Measurements from ENCODE around the gene PRAMEF15.
"Not testable (repeated sequence)": the region's sequence is repeated elsewhere in the genome, so short reads cannot be mapped to it uniquely, and the experiment has no call there.

The PRAMEF15 gene

GRCh38 chr1:13315281-13315680 lies at the start of gene PRAMEF15:
TSS of gene PRAMEF15 (plus strand) at chr1:13315581. CDS start at chr1:13318408, 2,827 bp downstream.
- not testable (repeated sequence) for DNase-seq (ENCODE audit: low spot score)

GRCh38 chr1:13277016-13277415 lies 38.4 kb upstream of the PRAMEF15 start:
- not testable (repeated sequence) for DNase-seq (ENCODE audit: low spot score)

GRCh38 chr1:13279617-13280016 lies 35.8 kb upstream of the PRAMEF15 start:
- not testable (repeated sequence) for DNase-seq (ENCODE audit: low spot score)

- DNase-seq (ENCODE audit: low spot score): not testable (repeated sequence)
Observed at GRCh38 chr1:13285037-13285436, 30.3 kb upstream of the PRAMEF15 start, which contains the start of gene PRAMEF8. TSS of gene PRAMEF8 (minus strand) at chr1:13285137. CDS start at chr1:13284091, 1,046 bp downstream.

GRCh38 chr1:13289030-13289429 lies 26.4 kb upstream of the PRAMEF15 start:
- DNase-seq (ENCODE audit: low spot score): not testable (repeated sequence)

- not testable (repeated sequence) for DNase-seq (ENCODE audit: low spot score)
Observed at GRCh38 chr1:13297216-13297931, 18.0 kb upstream of the PRAMEF15 start.

- DNase-seq (ENCODE audit: low spot score): not testable (repeated sequence)
Observed at GRCh38 chr1:13298699-13299098, 16.7 kb upstream of the PRAMEF15 start.

GRCh38 chr1:13302197-13302596 lies 13.2 kb upstream of the PRAMEF15 start:
- not testable (repeated sequence) for DNase-seq (ENCODE audit: low spot score)

GRCh38 chr1:13303239-13303638 lies 12.1 kb upstream of the PRAMEF15 start, which contains the start of gene PRAMEF33:
TSS of gene PRAMEF33 (plus strand) at chr1:13303539. CDS start at chr1:13305955, 2,416 bp downstream.
- DNase-seq (ENCODE audit: low spot score): not testable (repeated sequence)

GRCh38 chr1:13342496-13342895 lies 27.1 kb downstream of the PRAMEF15 start:
- not testable (repeated sequence) for DNase-seq (ENCODE audit: low spot score)

GRCh38 chr1:13347034-13347433 lies 31.7 kb downstream of the PRAMEF15 start, which contains the start of gene PRAMEF14:
TSS of gene PRAMEF14 (minus strand) at chr1:13347134. CDS start at chr1:13345314, 1,820 bp downstream.
- DNase-seq (ENCODE audit: low spot score): not testable (repeated sequence)

- DNase-seq (ENCODE audit: low spot score): not testable (repeated sequence)
Observed at GRCh38 chr1:13353476-13353875, 38.1 kb downstream of the PRAMEF15 start.

GRCh38 chr1:13354475-13354874 lies 39.1 kb downstream of the PRAMEF15 start:
- not testable (repeated sequence) for DNase-seq (ENCODE audit: low spot score)

GRCh38 chr1:13356774-13357173 lies 41.4 kb downstream of the PRAMEF15 start:
- DNase-seq (ENCODE audit: low spot score): peak; percentile 9

- DNase-seq (ENCODE audit: low spot score): not testable (repeated sequence)
Observed at GRCh38 chr1:13362364-13362763, 47.0 kb downstream of the PRAMEF15 start.

- DNase-seq (ENCODE audit: low spot score): not testable (repeated sequence)
Observed at GRCh38 chr1:13364928-13365327, 49.5 kb downstream of the PRAMEF15 start.

GRCh38 chr1:13366536-13366935 lies 51.2 kb downstream of the PRAMEF15 start:
- DNase-seq (ENCODE audit: low spot score): not testable (repeated sequence)

- not testable (repeated sequence) for DNase-seq (ENCODE audit: low spot score)
Observed at GRCh38 chr1:13368544-13368943, 53.2 kb downstream of the PRAMEF15 start.

Data from CD4-positive, alpha-beta T cell treated with Interleukin-6 at 100 ng/mL for 8 hours (primary cell).